ENCODE data around the gene P3H3.
"Not testable (repeated sequence)": the region's sequence is repeated elsewhere in the genome, so short reads cannot be mapped to it uniquely, and the experiment has no call there.

Gene P3H3

GRCh38 chr12:6866163-6866919 is 38.1 kb downstream of the P3H3 start:
- no peak for DNase-seq (ENCODE audit: low read depth in 2 of 2)

DNA sequence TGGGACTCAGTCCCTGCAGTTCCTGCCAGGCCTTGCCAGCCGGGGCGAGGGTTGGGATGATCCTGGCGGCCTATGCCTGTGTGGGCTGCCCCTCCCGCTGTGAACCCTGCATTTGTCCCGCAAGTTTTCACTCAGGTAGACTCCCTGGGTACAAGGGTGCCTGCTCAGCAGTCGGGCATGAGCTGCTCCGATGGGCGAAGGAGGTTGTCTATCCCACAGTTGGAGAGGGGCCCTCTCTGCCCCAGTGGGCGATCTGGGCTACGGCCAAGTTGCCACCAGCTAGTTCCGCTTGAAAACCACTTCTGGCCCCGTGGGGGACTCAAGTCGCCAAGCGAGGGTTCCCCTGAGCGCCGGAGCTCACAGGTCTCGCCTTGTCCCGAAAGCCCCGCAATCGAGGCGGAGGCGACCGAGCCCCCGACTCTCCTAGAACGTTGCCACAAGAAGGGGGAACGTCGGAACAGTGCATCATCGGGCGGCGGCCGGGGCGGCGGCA is 38.8 kb downstream of the P3H3 start:
- no peak for DNase-seq (ENCODE audit: low read depth in 2 of 2)

- DNase-seq (ENCODE audit: low read depth in 2 of 2): peak; percentile 71 to 74
Measured at GRCh38 chr12:6867413-6868210, 39.4 kb downstream of the P3H3 start, which contains the start of gene TPI1. Gene TPI1 (plus strand): TSS chr12:6867531. CDS start chr12:6867567, 36 bp downstream.

- DNase-seq (ENCODE audit: low read depth in 2 of 2): no peak
Measured at GRCh38 chr12:6868211-6869048, 40.2 kb downstream of the P3H3 start.

DNA sequence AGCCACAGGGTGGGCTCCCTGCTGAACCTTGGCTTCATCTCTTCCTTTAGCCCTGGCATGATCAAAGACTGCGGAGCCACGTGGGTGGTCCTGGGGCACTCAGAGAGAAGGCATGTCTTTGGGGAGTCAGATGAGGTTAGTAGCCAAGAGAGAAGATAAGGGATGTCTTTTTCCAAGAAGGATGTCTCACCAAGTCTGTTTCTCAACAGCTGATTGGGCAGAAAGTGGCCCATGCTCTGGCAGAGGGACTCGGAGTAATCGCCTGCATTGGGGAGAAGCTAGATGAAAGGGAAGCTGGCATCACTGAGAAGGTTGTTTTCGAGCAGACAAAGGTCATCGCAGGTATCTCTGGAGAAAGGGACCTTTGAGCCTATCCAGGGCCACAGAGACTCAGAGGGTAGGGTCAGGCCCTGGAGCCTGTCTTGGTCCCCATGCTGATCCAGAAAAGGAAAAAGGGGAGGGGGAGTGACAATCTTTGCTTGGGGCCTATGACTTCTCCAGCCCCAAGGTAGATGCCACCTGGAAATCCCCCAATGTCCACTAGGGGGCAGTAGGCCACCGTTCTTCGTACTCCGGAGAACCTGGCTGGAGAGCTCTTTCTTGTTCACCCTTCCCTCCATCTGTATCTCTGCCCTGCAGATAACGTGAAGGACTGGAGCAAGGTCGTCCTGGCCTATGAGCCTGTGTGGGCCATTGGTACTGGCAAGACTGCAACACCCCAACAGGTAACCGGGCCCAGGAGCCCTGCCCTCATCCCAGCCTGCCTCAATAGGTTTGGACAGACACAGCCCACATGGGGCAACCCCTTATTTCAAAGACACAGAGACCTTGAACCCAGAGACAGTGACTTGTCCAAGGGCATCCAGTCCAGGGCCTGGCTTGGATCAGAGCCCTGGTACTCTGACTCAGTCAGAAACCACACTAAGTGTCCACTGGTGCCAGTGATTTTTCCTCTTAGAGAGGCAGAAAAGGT is 41.1 kb downstream of the P3H3 start:
- peak; percentile 61 to 77 for DNase-seq (ENCODE audit: low read depth in 2 of 2)

DNA sequence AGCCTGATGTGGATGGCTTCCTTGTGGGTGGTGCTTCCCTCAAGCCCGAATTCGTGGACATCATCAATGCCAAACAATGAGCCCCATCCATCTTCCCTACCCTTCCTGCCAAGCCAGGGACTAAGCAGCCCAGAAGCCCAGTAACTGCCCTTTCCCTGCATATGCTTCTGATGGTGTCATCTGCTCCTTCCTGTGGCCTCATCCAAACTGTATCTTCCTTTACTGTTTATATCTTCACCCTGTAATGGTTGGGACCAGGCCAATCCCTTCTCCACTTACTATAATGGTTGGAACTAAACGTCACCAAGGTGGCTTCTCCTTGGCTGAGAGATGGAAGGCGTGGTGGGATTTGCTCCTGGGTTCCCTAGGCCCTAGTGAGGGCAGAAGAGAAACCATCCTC is 42.1 kb downstream of the P3H3 start:
- DNase-seq (ENCODE audit: low read depth in 2 of 2): not testable (repeated sequence)

- DNase-seq (ENCODE audit: low read depth in 2 of 2): peak; percentile 36 to 37
Measured at GRCh38 chr12:6871052-6871957, 43.1 kb downstream of the P3H3 start.

- DNase-seq (ENCODE audit: low read depth in 2 of 2): peak; percentile 81 to 86
Measured at GRCh38 chr12:6872073-6873048, 44.2 kb downstream of the P3H3 start.

GRCh38 chr12:6873094-6874014 is 45.1 kb downstream of the P3H3 start, which contains the start of gene SPSB2:
Gene SPSB2 (minus strand): TSS chr12:6873303. CDS start chr12:6872901, 402 bp downstream.
- peak; percentile 100 for DNase-seq (ENCODE audit: low read depth in 2 of 2)

GRCh38 chr12:6874015-6874368 is 45.8 kb downstream of the P3H3 start:
- not testable (repeated sequence) for DNase-seq (ENCODE audit: low read depth in 2 of 2)

GRCh38 chr12:6879824-6880223 is 51.6 kb downstream of the P3H3 start:
- not testable (repeated sequence) for DNase-seq (ENCODE audit: low read depth in 2 of 2)

DNA sequence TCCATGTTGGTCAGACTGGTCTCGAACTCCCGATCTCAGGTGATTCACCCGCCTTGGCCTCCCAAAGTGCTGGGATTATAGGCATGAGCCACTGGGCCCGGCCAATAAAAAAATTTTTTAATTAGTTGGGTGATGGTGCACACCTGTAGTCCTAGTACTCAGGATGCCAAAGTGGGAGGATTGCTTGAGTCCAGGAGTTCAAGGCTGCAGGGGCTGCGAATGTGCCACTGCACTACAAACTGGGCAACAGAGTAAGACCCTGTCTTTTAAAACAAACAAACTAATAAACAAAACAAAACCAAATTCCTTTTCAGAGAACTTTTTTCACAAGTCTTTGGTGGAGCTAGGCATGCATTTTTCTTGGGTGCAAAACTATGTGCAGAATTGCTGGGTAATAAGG is 55.0 kb downstream of the P3H3 start:
- DNase-seq (ENCODE audit: low read depth in 2 of 2): no peak

- no peak for DNase-seq (ENCODE audit: low read depth in 2 of 2)
Measured at GRCh38 chr12:6883683-6884082, 55.5 kb downstream of the P3H3 start.

- no peak for DNase-seq (ENCODE audit: low read depth in 2 of 2)
Measured at GRCh38 chr12:6884539-6884938, 56.3 kb downstream of the P3H3 start.

DNA sequence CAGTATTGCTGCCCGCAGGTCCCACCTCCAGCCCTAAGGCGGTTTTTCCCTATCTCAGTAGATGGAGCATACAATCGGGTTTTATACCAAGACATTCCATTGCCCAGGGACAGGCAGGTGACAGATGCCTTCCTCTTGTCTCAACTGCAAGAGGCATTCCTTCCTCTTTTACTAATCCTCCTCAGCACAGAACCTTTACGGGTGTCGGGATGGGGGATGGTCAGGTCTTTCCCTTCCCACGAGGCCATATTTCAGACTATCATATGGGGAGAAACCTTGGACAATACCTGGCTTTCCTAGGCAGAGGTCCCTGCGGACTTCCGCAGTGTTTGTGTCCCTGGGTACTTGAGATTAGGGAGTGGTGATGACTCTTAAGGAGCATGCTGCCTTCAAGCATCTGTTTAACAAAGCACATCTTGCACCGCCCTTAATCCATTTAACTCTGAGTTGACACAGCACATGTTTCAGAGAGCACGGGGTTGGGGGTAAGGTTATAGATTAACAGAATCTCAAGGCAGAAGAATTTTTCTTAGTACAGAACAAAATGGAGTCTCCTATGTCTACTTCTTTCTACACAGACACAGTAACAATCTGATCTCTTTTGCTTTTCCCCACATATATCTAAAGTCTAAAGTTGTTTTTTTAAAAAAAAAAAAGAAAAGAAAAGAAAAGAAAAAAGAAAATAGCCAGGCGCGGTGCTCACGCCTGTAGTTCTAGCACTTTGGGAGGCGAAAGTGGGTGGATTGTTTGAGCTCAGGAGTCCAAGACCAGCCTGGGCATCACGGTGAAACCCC is 58.2 kb downstream of the P3H3 start:
- not testable (repeated sequence) for DNase-seq (ENCODE audit: low read depth in 2 of 2)

DNA sequence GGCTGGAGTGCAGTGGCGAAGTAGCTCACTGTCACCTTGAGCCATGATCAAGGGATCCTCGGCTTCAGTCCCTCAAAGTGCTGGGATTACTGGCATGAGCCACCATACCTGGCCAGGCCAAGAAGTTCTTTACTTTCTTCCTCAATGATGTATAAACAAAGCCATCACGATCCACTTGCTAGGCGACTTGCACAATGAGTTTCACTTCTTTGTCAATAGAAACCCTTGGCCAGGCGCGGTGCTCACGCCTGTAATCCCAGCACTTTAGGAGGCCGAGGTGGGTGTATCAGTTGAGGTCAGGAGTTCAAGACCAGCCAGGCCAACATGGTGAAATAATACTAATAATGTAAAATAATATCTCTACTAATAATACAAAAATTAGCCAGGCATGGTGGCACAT is 59.3 kb downstream of the P3H3 start:
- no peak for DNase-seq (ENCODE audit: low read depth in 2 of 2)

All from stimulated activated CD8-positive, alpha-beta memory T cell treated with anti-CD3 and anti-CD28 coated beads, Interleukin-2, amount 100 ng/mL, for 48 hours (primary cell).